ENCODE results near the gene GATAD2A. TPM values are rescaled to one million over a fixed set of nuclear protein-coding genes. Genes with fewer than 3 reads are reported as not detected.

GATAD2A gene
- total and polyA plus RNA-seq, 2 donors (not counting 1 experiment from before 2014, with no cell fraction given) = 31.7 to 63.5 TPM

DNA sequence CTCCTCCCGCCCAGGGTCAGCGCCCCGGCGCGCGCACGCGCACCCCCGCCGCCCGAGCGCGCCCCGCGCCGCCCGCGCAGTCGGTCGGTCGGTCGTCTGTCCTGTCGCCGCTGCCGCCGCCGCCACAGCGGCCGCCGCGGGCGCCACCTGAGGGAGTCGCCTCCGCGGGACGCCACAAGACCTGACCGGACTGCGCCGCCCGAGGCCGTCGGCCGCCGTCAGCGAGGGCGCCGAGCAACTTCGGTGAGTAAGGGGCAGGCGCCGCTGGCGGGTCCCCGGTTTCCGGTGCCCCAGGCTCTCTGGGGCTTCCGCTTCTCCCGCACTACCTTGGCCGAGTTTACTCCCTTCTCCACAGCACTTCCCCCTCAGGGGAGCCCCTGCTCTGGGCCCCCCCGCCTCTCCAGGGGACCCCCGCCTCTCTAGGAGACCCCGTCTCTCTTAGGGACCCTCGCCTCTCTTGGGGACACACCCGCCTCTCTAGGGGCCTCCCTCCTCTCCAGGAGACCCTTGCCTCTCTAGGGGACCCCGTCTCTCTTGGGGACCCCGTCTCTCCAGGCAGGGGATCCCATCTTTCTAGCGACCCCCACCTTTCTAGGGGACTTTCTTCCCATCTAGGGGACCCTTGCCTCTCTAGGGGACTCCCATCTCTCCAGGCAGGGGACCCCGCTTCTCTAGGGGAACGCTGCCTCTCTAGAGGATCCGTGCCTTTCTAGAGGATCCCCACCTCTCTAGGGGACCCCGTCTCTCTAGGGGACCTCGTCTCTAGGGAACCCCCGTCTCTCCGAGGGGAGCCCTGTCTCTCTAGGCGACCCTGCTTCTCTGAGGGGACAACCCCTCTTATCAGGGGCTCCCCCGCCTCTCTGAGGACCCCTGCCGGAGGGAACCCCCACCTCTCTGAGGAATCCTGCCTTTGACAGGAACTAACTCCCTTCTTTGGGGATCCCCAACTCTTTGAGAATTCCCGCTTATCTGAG is 19.3 kb upstream of the GATAD2A start:
- Histone ChIP-seq H4K20me1 (ENCODE audit: control insufficient read depth, extremely low read depth, insufficient read depth, low read length) (no peaks in the 10 kb centered on the region), H3K27ac (ENCODE audit: insufficient read depth, low read length) (peak overlapping the region; percentile 87), H3K4me2 (ENCODE audit: extremely low read depth, insufficient read depth, low read length) (peak overlapping the region; percentile 86), H3K27me3 (ENCODE audit: control insufficient read depth, insufficient read depth, low read length) (no peaks in the 10 kb centered on the region), H3K9me3 (ENCODE audit: control insufficient read depth, insufficient read depth, low read depth, low read length) (no peaks in the 10 kb centered on the region), H3K9ac (ENCODE audit: insufficient read depth, low read length) (peak overlapping the region; percentile 90), H3K79me2 (ENCODE audit: control insufficient read depth, insufficient read depth, low read length) (peaks cover 25% of the 10 kb centered on the region), H3K4me1 (ENCODE audit: control insufficient read depth, extremely low read depth, insufficient read depth, low read length) (peaks cover 6% of the 10 kb centered on the region), H3K36me3 (ENCODE audit: control insufficient read depth, insufficient read depth, low read length) (no peaks in the 10 kb centered on the region), H3K4me3 (replicated peaks in 1 of 4; ENCODE audit: control extremely low read depth in 1 of 4, insufficient read depth in 1 of 4, low read depth in 3 of 4, low read length in 4 of 4) (peak overlapping the region; percentile 73 to 93 (median 87)), H2AFZ (ENCODE audit: low read length) (peak overlapping the region; percentile 17)
- TF ChIP-seq, protein P1, sequence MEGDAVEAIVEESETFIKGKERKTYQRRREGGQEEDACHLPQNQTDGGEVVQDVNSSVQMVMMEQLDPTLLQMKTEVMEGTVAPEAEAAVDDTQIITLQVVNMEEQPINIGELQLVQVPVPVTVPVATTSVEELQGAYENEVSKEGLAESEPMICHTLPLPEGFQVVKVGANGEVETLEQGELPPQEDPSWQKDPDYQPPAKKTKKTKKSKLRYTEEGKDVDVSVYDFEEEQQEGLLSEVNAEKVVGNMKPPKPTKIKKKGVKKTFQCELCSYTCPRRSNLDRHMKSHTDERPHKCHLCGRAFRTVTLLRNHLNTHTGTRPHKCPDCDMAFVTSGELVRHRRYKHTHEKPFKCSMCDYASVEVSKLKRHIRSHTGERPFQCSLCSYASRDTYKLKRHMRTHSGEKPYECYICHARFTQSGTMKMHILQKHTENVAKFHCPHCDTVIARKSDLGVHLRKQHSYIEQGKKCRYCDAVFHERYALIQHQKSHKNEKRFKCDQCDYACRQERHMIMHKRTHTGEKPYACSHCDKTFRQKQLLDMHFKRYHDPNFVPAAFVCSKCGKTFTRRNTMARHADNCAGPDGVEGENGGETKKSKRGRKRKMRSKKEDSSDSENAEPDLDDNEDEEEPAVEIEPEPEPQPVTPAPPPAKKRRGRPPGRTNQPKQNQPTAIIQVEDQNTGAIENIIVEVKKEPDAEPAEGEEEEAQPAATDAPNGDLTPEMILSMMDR (conservative IDR thresholded peaks at IDR 0.05 in 1 of 2, IDR thresholded peaks at IDR 0.05 in 1 of 2; ENCODE audit: low read depth in 1 of 2, low read length in 2 of 2) = peak; percentile 27 to 29
- no peak for TF ChIP-seq EZH2 (IDR thresholded peaks at IDR 0.05; ENCODE audit: low read length, missing control alignments)
- peak in 1 of 2 donors; percentile 42 for DNase-seq (ENCODE audit: low read depth in 2 of 2)

DNA sequence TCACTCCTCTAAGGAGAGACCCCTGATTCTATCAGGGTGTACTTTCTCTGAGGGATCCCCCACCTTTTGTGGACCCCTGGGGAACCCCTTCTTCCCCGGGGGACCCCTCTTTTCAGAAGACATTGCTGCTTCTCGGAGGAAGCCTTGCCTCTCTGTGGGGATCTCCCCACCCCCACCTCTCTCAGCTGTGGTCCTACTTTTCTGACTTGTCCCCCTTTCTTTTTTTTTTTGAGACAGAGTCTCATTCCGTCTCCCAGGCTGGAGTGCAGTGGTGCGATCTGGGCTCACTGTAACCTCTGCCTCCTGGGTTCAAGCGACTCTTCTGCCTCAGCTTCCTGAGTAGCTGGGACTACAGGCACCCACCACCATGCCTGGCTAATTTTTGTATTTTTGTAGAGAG is 18.4 kb upstream of the GATAD2A start:
- H3K36me3 ChIP-seq (ENCODE audit: control insufficient read depth, insufficient read depth, low read length) = no peaks in the 10 kb centered on the region
- TF ChIP-seq EZH2 (IDR thresholded peaks at IDR 0.05; ENCODE audit: low read length, missing control alignments) = no peak
- TF ChIP-seq, protein P1 (conservative IDR thresholded peaks at IDR 0.05 in 1 of 2, IDR thresholded peaks at IDR 0.05 in 1 of 2; ENCODE audit: low read depth in 1 of 2, low read length in 2 of 2) = no peak
- peak overlapping the region; percentile 86 for H3K4me2 ChIP-seq (ENCODE audit: extremely low read depth, insufficient read depth, low read length)
- no peak overlapping the region for H2AFZ ChIP-seq (ENCODE audit: low read length)
- H3K4me3 ChIP-seq (replicated peaks in 1 of 4; ENCODE audit: control extremely low read depth in 1 of 4, insufficient read depth in 1 of 4, low read depth in 3 of 4, low read length in 4 of 4) = peak overlapping the region in 3 of 4 experiments; percentile 85 to 93 (median 89)
- peaks cover 28% of the 10 kb centered on the region for H3K79me2 ChIP-seq (ENCODE audit: control insufficient read depth, insufficient read depth, low read length)
- H3K9ac ChIP-seq (ENCODE audit: insufficient read depth, low read length) = peak overlapping the region; percentile 90
- H3K4me1 ChIP-seq (ENCODE audit: control insufficient read depth, extremely low read depth, insufficient read depth, low read length) = peaks cover 6% of the 10 kb centered on the region
- no peaks in the 10 kb centered on the region for H4K20me1 ChIP-seq (ENCODE audit: control insufficient read depth, extremely low read depth, insufficient read depth, low read length)
- peak overlapping the region; percentile 87 for H3K27ac ChIP-seq (ENCODE audit: insufficient read depth, low read length)
- no peaks in the 10 kb centered on the region for H3K9me3 ChIP-seq (ENCODE audit: control insufficient read depth, insufficient read depth, low read depth, low read length)
- no peaks in the 10 kb centered on the region for H3K27me3 ChIP-seq (ENCODE audit: control insufficient read depth, insufficient read depth, low read length)
- no peak for DNase-seq (ENCODE audit: low read depth in 2 of 2)

All from fibroblast of lung (primary cell).